IMR-90 (cell line): Measurements from ENCODE around the gene C19orf25. TPM values are rescaled to one million over a fixed set of nuclear protein-coding genes. Genes with fewer than 3 reads are reported as not detected.

ENCODE experiments used
- ATAC-seq: fragments of 200-7000 bp; cut with Tn5 transposase; 2 replicates; pipeline ENCODE4 v1.9.1; 2020; ENCODE audit warnings: low read depth, mild to moderate bottlenecking, moderate library complexity
- BruUV-seq: library from RNA; stranded (reverse); fragments of 400-500 nt; replicated peaks from 2 replicates; lab custom pipeline; 2021; lab: Mats Ljungman, UMichigan
- CTCF ChIA-PET: fragments of 300-600 bp; formaldehyde crosslinking; extraction: SDS; loops from one replicate; lab custom pipeline; 2021; ENCODE audit warnings: antibody characterized with exemption; lab: Yijun Ruan, JAX
- POLR2A ChIA-PET: fragments of 300-600 bp; sonication (Branson Sonifier 250); formaldehyde crosslinking; loops from one replicate; lab custom pipeline; 2022; ENCODE audit warnings: antibody characterized with exemption; ENCODE audit not compliant: unreplicated experiment; lab: Charles Lee
- DNase-seq: peaks from one replicate; pipeline ENCODE4 v3.0.0; 2013
- H2AFZ ChIP-seq: replicated peaks from 2 replicates; pipeline ENCODE3; 2013; ENCODE audit warnings: low read length, mild to moderate bottlenecking; ENCODE audit not compliant: poor library complexity
- H2AK5ac ChIP-seq: 2 replicates; pipeline ENCODE4 v1.6.1; 2013; ENCODE audit warnings: low read depth, low read length, inconsistent platforms
- H2AK9ac ChIP-seq: replicated peaks from 2 replicates; pipeline ENCODE3; 2013; ENCODE audit warnings: mild to moderate bottlenecking, low read depth, low read length, moderate library complexity; ENCODE audit not compliant: poor library complexity
- H2BK120ac ChIP-seq: 2 replicates; pipeline ENCODE4 v1.6.1; 2013; ENCODE audit warnings: low read depth, low read length, inconsistent platforms
- H2BK15ac ChIP-seq: 3 replicates; pipeline ENCODE4 v1.6.1; 2013; ENCODE audit warnings: low read depth, low read length, inconsistent platforms
- H2BK20ac ChIP-seq: 2 replicates; pipeline ENCODE4 v1.6.1; 2013; ENCODE audit warnings: low read depth, mild to moderate bottlenecking, inconsistent platforms, low read length, moderate library complexity
- H2BK5ac ChIP-seq: 2 replicates; pipeline ENCODE4 v1.6.1; 2013; ENCODE audit warnings: mild to moderate bottlenecking, low read depth, low read length, inconsistent platforms; ENCODE audit not compliant: poor library complexity, severe bottlenecking
- H3K14ac ChIP-seq: replicated peaks from 2 replicates; pipeline ENCODE4 v1.6.1; 2013; ENCODE audit warnings: low read depth, low read length, inconsistent platforms
- H3K18ac ChIP-seq: 2 replicates; pipeline ENCODE4 v1.6.1; 2013; ENCODE audit warnings: low read depth, low read length, control low read depth
- H3K23ac ChIP-seq: 2 replicates; pipeline ENCODE4 v1.6.1; 2013; ENCODE audit warnings: low read depth, low read length, inconsistent platforms
- H3K27ac ChIP-seq: 2 replicates; pipeline ENCODE4 v1.5.1; 2013; ENCODE audit warnings: mild to moderate bottlenecking, control low read depth, low read length; ENCODE audit not compliant: insufficient read depth
- H3K27me3 ChIP-seq: 2 replicates; pipeline ENCODE4 v1.6.1; 2013; ENCODE audit warnings: low read length; ENCODE audit not compliant: control insufficient read depth, insufficient read depth
- H3K36me3 ChIP-seq: 2 replicates; pipeline ENCODE4 v1.6.1; 2013; ENCODE audit warnings: low read length, mixed read lengths; ENCODE audit not compliant: control insufficient read depth, insufficient read depth
- H3K4ac ChIP-seq: 2 replicates; pipeline ENCODE4 v1.6.1; 2013; ENCODE audit warnings: low read depth, low read length, inconsistent platforms
- H3K4me1 ChIP-seq: 2 replicates; pipeline ENCODE4 v1.6.1; 2013; ENCODE audit warnings: low read length, mixed read lengths; ENCODE audit not compliant: control insufficient read depth, insufficient read depth
- H3K4me2 ChIP-seq: 2 replicates; pipeline ENCODE4 v1.6.1; 2013; ENCODE audit warnings: low read depth, mild to moderate bottlenecking, control low read depth, low read length, moderate library complexity
- H3K4me3 ChIP-seq: 2 replicates; pipeline ENCODE4 v1.5.1; 2013; ENCODE audit warnings: low read depth, mild to moderate bottlenecking, control low read depth, low read length, moderate library complexity; ENCODE audit not compliant: insufficient read depth
- H3K56ac ChIP-seq: 2 replicates; pipeline ENCODE4 v1.6.1; 2013; ENCODE audit warnings: low read length, inconsistent platforms; ENCODE audit not compliant: insufficient read depth; ENCODE audit errors: extremely low read depth
- H3K79me1 ChIP-seq, 2 experiments: 2 replicates each; pipeline ENCODE4 v1.6.1; 2013; ENCODE audit warnings: low read length in 2 of 2, inconsistent platforms in 1 of 2, low read depth in 1 of 2
- H3K9ac ChIP-seq: 2 replicates; pipeline ENCODE4 v1.6.1; 2013; ENCODE audit warnings: low read depth, low read length, control low read depth
- H3K9me1 ChIP-seq: 2 replicates; pipeline ENCODE4 v1.6.1; 2013; ENCODE audit warnings: low read length, inconsistent platforms; ENCODE audit not compliant: insufficient read depth
- H3K9me3 ChIP-seq: 2 replicates; pipeline ENCODE4 v1.6.1; 2013; ENCODE audit warnings: low read length; ENCODE audit not compliant: control insufficient read depth, insufficient read depth
- H4K20me1 ChIP-seq: 2 replicates; pipeline ENCODE4 v1.6.1; 2013; ENCODE audit warnings: low read length, inconsistent platforms; ENCODE audit not compliant: insufficient read depth
- H4K5ac ChIP-seq: 2 replicates; pipeline ENCODE4 v1.6.1; 2013; ENCODE audit warnings: mild to moderate bottlenecking, low read depth, low read length, control low read depth
- H4K8ac ChIP-seq, 2 experiments: 2 replicates each; pipeline ENCODE4 v1.6.1; 2013; ENCODE audit warnings: low read depth in 2 of 2, low read length in 2 of 2, control low read depth in 1 of 2, inconsistent platforms in 1 of 2
- H4K91ac ChIP-seq: 2 replicates; pipeline ENCODE4 v1.6.1; 2013; ENCODE audit warnings: low read depth, low read length, inconsistent platforms; ENCODE audit not compliant: insufficient read depth
- BHLHE40 ChIP-seq: fragments of 150-350 bp; IDR thresholded peaks from 2 replicates; pipeline ENCODE4 v1.6.1; 2016; ENCODE audit warnings: mild to moderate bottlenecking, low read depth, low read length
- CHD1 ChIP-seq: IDR thresholded peaks from 2 replicates; pipeline ENCODE4 v1.6.1; 2012; ENCODE audit warnings: low read depth, low read length, improper control_type of control experiment
- MAZ ChIP-seq: IDR thresholded peaks from 2 replicates; pipeline ENCODE4 v1.6.1; 2012; ENCODE audit warnings: low read depth, mild to moderate bottlenecking, low read length, improper control_type of control experiment, moderate library complexity, borderline replicate concordance
- POLR2A ChIP-seq: IDR thresholded peaks from 2 replicates; pipeline ENCODE4 v1.6.1; 2012; ENCODE audit warnings: mild to moderate bottlenecking, low read depth, low read length
- RAD21 ChIP-seq: IDR thresholded peaks from 2 replicates; pipeline ENCODE4 v1.6.1; 2012; ENCODE audit warnings: low read length, improper control_type of control experiment
- WGBS, 2 experiments: methylation state at CpG; one replicate each; pipeline versions ENCODE4 v1.1.5 to v1.1.7; 2013; ENCODE audit warnings: missing lambda C conversion rate in 2 of 2; ENCODE audit not compliant: insufficient read length in 1 of 2; ENCODE audit errors: extremely low coverage in 2 of 2; 5-methylcytosine and 5-hydroxymethylcytosine counted together
- dilution Hi-C: fragments of 300-500 bp; cut with HindIII; formaldehyde crosslinking; loops from one replicate; pipeline ENCODE4 v1.14.3; 2018; ENCODE audit warnings: low sequenced_read_pairs; ENCODE audit not compliant: unreplicated experiment
- in situ Hi-C: fragments of 300-500 bp; cut with MboI; formaldehyde crosslinking; loops from 3 replicates; pipeline ENCODE4 v1.14.3; 2019; ENCODE audit warnings: low sequenced_read_pairs, inconsistent platforms, mixed read lengths
- intact Hi-C: fragments of 100-400 bp; cut with micrococcal nuclease; formaldehyde crosslinking; loops from 2 replicates; pipeline ENCODE4 v1.10.0; 2022
- polyA plus RNA-seq, 3 experiments: library from polyadenylated mRNA; depleted of rRNA; stranded (reverse); fragments of >200 nt; gene quantifications; 2 replicates each; pipeline ENCODE4 v1.2.3, GENCODE V29; 2012; ENCODE audit warnings: low replicate concordance in 1 of 3
- total RNA-seq: library from RNA; depleted of rRNA; stranded (reverse); fragments of >200 nt; gene quantifications from 2 replicates; pipeline ENCODE4 v1.2.3, GENCODE V29; 2012
- TF ChIP-seq, protein P1 (sequence below): fragments of 150-350 bp; IDR thresholded peaks from 2 replicates; pipeline ENCODE4 v1.6.1; 2016; ENCODE audit warnings: low read depth, mild to moderate bottlenecking, low read length, moderate library complexity, borderline replicate concordance
- TF ChIP-seq, protein P2 (sequence below): fragments of 150-350 bp; IDR thresholded peaks from 2 replicates; pipeline ENCODE4 v1.6.1; 2017; ENCODE audit warnings: mild to moderate bottlenecking, antibody characterized with exemption, low read length, low read depth
- TF ChIP-seq, protein P3 (sequence below): conservative IDR thresholded peaks from 2 replicates; pipeline ENCODE4 v1.5.1; 2012; ENCODE audit warnings: mild to moderate bottlenecking, low read depth, low read length, improper control_type of control experiment

The C19orf25 gene
- total and polyA plus RNA-seq, 2 of the 4 experiments (the other 2 are of a cell fraction) = 10.4 to 34.9 TPM

DNA sequence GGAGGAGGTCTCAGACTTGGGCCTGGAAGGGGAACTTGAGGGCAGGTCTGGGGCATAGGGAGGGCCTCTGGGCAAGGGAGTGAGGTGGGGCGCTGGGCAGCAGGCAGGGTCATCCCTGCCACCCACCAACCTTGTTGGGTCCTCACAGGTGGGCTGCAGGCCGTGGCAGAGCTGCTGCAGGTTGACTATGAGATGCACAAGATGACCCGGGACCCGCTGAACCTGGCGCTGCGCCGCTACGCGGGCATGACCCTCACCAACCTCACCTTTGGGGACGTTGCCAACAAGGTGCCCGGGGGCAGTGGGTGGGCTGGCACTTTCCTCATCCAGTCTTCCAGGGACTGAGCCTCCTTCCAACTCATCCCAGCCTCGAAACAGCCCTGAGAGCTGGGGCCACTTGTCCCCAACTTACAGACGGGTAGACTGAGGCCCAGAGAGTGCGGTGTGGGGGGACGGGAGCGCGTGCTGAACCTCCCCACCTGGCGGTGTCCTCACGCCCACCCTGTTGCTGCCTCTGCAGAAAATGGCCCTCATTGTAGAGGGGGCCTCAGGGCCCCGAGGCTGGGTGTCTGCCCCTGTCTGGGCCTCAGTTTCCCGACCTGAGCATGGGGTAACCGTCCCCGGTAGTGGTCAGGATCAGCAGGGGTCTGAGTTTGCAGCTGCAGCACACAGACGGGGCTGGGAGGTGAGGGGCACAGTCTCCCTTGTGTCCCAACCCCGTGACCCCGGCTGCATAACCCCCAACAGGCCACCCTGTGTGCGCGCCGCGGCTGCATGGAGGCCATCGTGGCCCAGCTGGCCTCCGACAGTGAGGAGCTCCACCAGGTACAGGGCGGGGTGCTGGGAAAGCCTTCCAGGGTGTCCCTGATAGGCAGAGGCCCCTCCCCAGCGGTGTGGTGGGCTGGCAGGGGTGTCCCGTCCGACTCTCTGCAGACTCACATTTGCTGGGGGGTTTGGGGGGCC, 18.7 kb downstream of the C19orf25 start:
- peaks cover 22% of the 10 kb centered on the region for H3K27me3 ChIP-seq
- no peak overlapping the region for H3K4me3 ChIP-seq
- ATAC-seq = no peak
- POLR2A ChIA-PET = no interaction called here
- no peak overlapping the region for H2BK120ac ChIP-seq
- no peak overlapping the region for H3K27ac ChIP-seq
- WGBS, 2 experiments = 90% methylated on average over 20 of the region's 36 CpGs; no CpG with 5 or more reads in 1 of the 2 experiments
- no TSS peak for BruUV-seq
- no peak overlapping the region for H3K4ac ChIP-seq
- H4K20me1 ChIP-seq = peaks cover 30% of the 10 kb centered on the region
- no peak overlapping the region for H2AK9ac ChIP-seq
- in situ Hi-C loops (no loop called here), intact Hi-C loops (no loop called here), dilution Hi-C loops (no loop called here)
- H4K8ac ChIP-seq = no peak overlapping the region
- H3K4me1 ChIP-seq = no peaks in the 10 kb centered on the region
- H3K9ac ChIP-seq = no peak overlapping the region
- TF ChIP-seq MAZ (no peak), BHLHE40 (no peak), RAD21 (no peak), CHD1 (no peak), POLR2A (no peak)
- TF ChIP-seq, protein P1, sequence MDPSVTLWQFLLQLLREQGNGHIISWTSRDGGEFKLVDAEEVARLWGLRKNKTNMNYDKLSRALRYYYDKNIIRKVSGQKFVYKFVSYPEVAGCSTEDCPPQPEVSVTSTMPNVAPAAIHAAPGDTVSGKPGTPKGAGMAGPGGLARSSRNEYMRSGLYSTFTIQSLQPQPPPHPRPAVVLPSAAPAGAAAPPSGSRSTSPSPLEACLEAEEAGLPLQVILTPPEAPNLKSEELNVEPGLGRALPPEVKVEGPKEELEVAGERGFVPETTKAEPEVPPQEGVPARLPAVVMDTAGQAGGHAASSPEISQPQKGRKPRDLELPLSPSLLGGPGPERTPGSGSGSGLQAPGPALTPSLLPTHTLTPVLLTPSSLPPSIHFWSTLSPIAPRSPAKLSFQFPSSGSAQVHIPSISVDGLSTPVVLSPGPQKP = no peak
- TF ChIP-seq, protein P2, sequence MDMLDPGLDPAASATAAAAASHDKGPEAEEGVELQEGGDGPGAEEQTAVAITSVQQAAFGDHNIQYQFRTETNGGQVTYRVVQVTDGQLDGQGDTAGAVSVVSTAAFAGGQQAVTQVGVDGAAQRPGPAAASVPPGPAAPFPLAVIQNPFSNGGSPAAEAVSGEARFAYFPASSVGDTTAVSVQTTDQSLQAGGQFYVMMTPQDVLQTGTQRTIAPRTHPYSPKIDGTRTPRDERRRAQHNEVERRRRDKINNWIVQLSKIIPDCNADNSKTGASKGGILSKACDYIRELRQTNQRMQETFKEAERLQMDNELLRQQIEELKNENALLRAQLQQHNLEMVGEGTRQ = no peak
- TF ChIP-seq, protein P3, sequence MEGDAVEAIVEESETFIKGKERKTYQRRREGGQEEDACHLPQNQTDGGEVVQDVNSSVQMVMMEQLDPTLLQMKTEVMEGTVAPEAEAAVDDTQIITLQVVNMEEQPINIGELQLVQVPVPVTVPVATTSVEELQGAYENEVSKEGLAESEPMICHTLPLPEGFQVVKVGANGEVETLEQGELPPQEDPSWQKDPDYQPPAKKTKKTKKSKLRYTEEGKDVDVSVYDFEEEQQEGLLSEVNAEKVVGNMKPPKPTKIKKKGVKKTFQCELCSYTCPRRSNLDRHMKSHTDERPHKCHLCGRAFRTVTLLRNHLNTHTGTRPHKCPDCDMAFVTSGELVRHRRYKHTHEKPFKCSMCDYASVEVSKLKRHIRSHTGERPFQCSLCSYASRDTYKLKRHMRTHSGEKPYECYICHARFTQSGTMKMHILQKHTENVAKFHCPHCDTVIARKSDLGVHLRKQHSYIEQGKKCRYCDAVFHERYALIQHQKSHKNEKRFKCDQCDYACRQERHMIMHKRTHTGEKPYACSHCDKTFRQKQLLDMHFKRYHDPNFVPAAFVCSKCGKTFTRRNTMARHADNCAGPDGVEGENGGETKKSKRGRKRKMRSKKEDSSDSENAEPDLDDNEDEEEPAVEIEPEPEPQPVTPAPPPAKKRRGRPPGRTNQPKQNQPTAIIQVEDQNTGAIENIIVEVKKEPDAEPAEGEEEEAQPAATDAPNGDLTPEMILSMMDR = no peak
- no peak overlapping the region for H2BK15ac ChIP-seq
- H3K18ac ChIP-seq = no peak overlapping the region
- 0 out of 2 replicates have a peak, but pooled peaks cover 2% of the 10 kb centered on the region for H3K9me1 ChIP-seq
- H3K14ac ChIP-seq = no peak overlapping the region
- H3K9me3 ChIP-seq = no peaks in the 10 kb centered on the region
- H2BK5ac ChIP-seq = no peak overlapping the region
- no peak overlapping the region for H3K56ac ChIP-seq
- H4K5ac ChIP-seq = no peak overlapping the region
- CTCF ChIA-PET = no interaction called here
- H2AK5ac ChIP-seq = no peak overlapping the region
- peaks cover 3% of the 10 kb centered on the region; the same call in 1 of the 2 replicates for H3K36me3 ChIP-seq
- no peak overlapping the region for H3K23ac ChIP-seq
- H2AFZ ChIP-seq = no peak overlapping the region
- no peaks in the 10 kb centered on the region for H3K79me1 ChIP-seq
- no peak overlapping the region for H3K4me2 ChIP-seq
- no peak overlapping the region for H4K91ac ChIP-seq
- DNase-seq = no peak
- no peak overlapping the region for H2BK20ac ChIP-seq
